PC-3 (cell line): ENCODE data around the gene SLC9A8. TPM values are rescaled to one million over a fixed set of nuclear protein-coding genes. Genes with fewer than 3 reads are reported as not detected.

Experiments used
- ATAC-seq: fragments of 200-7000 bp; cut with Tn5 transposase; 2 replicates; pipeline ENCODE4 v1.9.1; 2020; ENCODE audit warnings: mild to moderate bottlenecking, moderate library complexity
- BruUV-seq: library from RNA; stranded (reverse); fragments of 400-500 nt; replicated peaks from 2 replicates; lab custom pipeline; 2021; lab: Mats Ljungman, UMichigan
- CTCF ChIA-PET: fragments of 300-600 bp; sonication (Branson Sonifier 250); formaldehyde crosslinking; loops from one replicate; lab custom pipeline; 2022; ENCODE audit warnings: antibody characterized with exemption; lab: Charles Lee
- POLR2A ChIA-PET: fragments of 300-600 bp; sonication (Branson Sonifier 250); formaldehyde crosslinking; loops from one replicate; lab custom pipeline; 2022; ENCODE audit warnings: antibody characterized with exemption; ENCODE audit not compliant: unreplicated experiment; lab: Charles Lee
- DNase-seq: peaks from one replicate; pipeline ENCODE4 v3.0.0-alpha.2; 2015
- H2AFZ ChIP-seq: fragments of 300-600 bp; sonication (generic); 2 replicates; pipeline ENCODE4 v1.6.0; 2016; ENCODE audit warnings: antibody characterized with exemption, low read length
- H3F3A ChIP-seq: fragments of 300-600 bp; sonication (generic); one replicate; pipeline ENCODE4 v1.6.0; 2017; ENCODE audit warnings: antibody characterized with exemption, low read length, control low read depth, mild to moderate bottlenecking; ENCODE audit not compliant: unreplicated experiment
- H3K27ac ChIP-seq: fragments of 300-600 bp; sonication (generic); 2 replicates; pipeline ENCODE4 v1.5.1; 2016; ENCODE audit warnings: mild to moderate bottlenecking, low read length
- H3K27me3 ChIP-seq: fragments of 300-600 bp; sonication (generic); 2 replicates; pipeline ENCODE4 v1.6.1; 2016; ENCODE audit warnings: low read length, mixed read lengths
- H3K36me3 ChIP-seq: fragments of 300-600 bp; sonication (generic); 2 replicates; pipeline ENCODE4 v1.6.1; 2016; ENCODE audit warnings: low read depth, mixed run types, low read length, mixed read lengths
- H3K4me1 ChIP-seq: fragments of 300-600 bp; sonication (generic); 2 replicates; pipeline ENCODE4 v1.5.1; 2016; ENCODE audit warnings: low read length; ENCODE audit not compliant: insufficient read depth
- H3K4me2 ChIP-seq: fragments of 300-600 bp; sonication (generic); 2 replicates; pipeline ENCODE4 v1.6.0; 2016; ENCODE audit warnings: low read length
- H3K4me3 ChIP-seq: fragments of 300-600 bp; sonication (generic); 2 replicates; pipeline ENCODE4 v1.5.1; 2016; ENCODE audit warnings: mild to moderate bottlenecking, low read length, mixed read lengths
- H3K79me2 ChIP-seq: fragments of 300-600 bp; sonication (generic); 2 replicates; pipeline ENCODE4 v1.6.1; 2017; ENCODE audit warnings: low read length, mixed read lengths
- H3K9ac ChIP-seq: fragments of 300-600 bp; sonication (generic); 2 replicates; pipeline ENCODE4 v1.6.0; 2016; ENCODE audit warnings: mild to moderate bottlenecking, low read length
- H3K9me2 ChIP-seq: fragments of 300-600 bp; sonication (generic); replicated peaks from 2 replicates; pipeline ENCODE4 v1.6.1; 2016; ENCODE audit warnings: mixed run types, low read length, mixed read lengths
- H3K9me3 ChIP-seq: fragments of 300-600 bp; sonication (generic); 2 replicates; pipeline ENCODE4 v1.6.1; 2016; ENCODE audit warnings: low read length, mixed read lengths
- H4K20me1 ChIP-seq: fragments of 300-600 bp; sonication (generic); 2 replicates; pipeline ENCODE4 v1.6.1; 2016; ENCODE audit warnings: low read length, mixed read lengths
- CTCF ChIP-seq: fragments of 300-600 bp; sonication (generic); conservative IDR thresholded peaks from 2 replicates; pipeline ENCODE4 v1.5.1; 2017; ENCODE audit warnings: antibody characterized with exemption, low read depth, mild to moderate bottlenecking, low read length
- EZH2 ChIP-seq: fragments of 300-600 bp; sonication (generic); IDR thresholded peaks from one replicate; pipeline ENCODE4 v1.6.1; 2017; ENCODE audit warnings: antibody characterized with exemption, mild to moderate bottlenecking, low read length; ENCODE audit not compliant: unreplicated experiment
- EZH2phosphoT487 ChIP-seq: fragments of 300-600 bp; sonication (generic); IDR thresholded peaks from 2 replicates; pipeline ENCODE4 v1.6.1; 2018; ENCODE audit warnings: mild to moderate bottlenecking, antibody characterized with exemption, low read length, borderline replicate concordance
- intact Hi-C: fragments of 100-400 bp; cut with micrococcal nuclease; formaldehyde crosslinking; loops from 2 replicates; pipeline ENCODE4 v1.9.0; 2023
- total RNA-seq: library from RNA; depleted of rRNA; stranded (reverse); fragments of >200 nt; gene quantifications from 2 replicates; pipeline ENCODE4 v1.2.3, GENCODE V29; 2014

SLC9A8 gene
- total RNA-seq, 1 experiment from 2014 or later: 13.1 TPM

GRCh38 chr20:49867453-49868215 is 55.0 kb downstream of the SLC9A8 start:
- H3K27me3 ChIP-seq: no peaks in the 10 kb centered on the region
- no TSS peak for BruUV-seq
- H3K27ac ChIP-seq: no peak overlapping the region
- H3K79me2 ChIP-seq: no peaks in the 10 kb centered on the region
- CTCF ChIA-PET: interaction anchor here (0.5 kb wide), 1 partner anchor 55 kb away, joined by 5 read pairs; the partner anchor contains the start of gene SLC9A8
- no peaks in the 10 kb centered on the region for H4K20me1 ChIP-seq
- H3K9me3 ChIP-seq: no peaks in the 10 kb centered on the region
- POLR2A ChIA-PET: no interaction called here
- no peaks in the 10 kb centered on the region for H3K36me3 ChIP-seq
- TF ChIP-seq EZH2 (no peak), CTCF (no peak), EZH2phosphoT487 (no peak)
- no peak overlapping the region for H3K4me3 ChIP-seq
- intact Hi-C loops: no loop called here
- no peak overlapping the region for H3K9ac ChIP-seq
- no peaks in the 10 kb centered on the region for H3K9me2 ChIP-seq
- H2AFZ ChIP-seq: no peak overlapping the region
- no peaks in the 10 kb centered on the region for H3K4me1 ChIP-seq
- no peak overlapping the region for H3K4me2 ChIP-seq
- H3F3A ChIP-seq: no peaks in the 10 kb centered on the region
- DNase-seq (no peak), ATAC-seq (no peak)

- no peak for TF ChIP-seq CTCF
- TF ChIP-seq EZH2: no peak
- no peak for TF ChIP-seq EZH2phosphoT487
- no peaks in the 10 kb centered on the region for H3K36me3 ChIP-seq
- no peaks in the 10 kb centered on the region for H4K20me1 ChIP-seq
- H3K79me2 ChIP-seq: no peaks in the 10 kb centered on the region
- DNase-seq (no peak), ATAC-seq (no peak)
- no peaks in the 10 kb centered on the region for H3K27me3 ChIP-seq
- intact Hi-C loops: no loop called here
- no peak overlapping the region for H3K27ac ChIP-seq
- no TSS peak for BruUV-seq
- H3K4me2 ChIP-seq: no peak overlapping the region
- no peaks in the 10 kb centered on the region for H3K4me1 ChIP-seq
- H3K9ac ChIP-seq: no peak overlapping the region
- no peak overlapping the region for H3K4me3 ChIP-seq
- ChIA-PET CTCF (no interaction called here), POLR2A (no interaction called here)
- no peaks in the 10 kb centered on the region for H3K9me2 ChIP-seq
- H3K9me3 ChIP-seq: no peaks in the 10 kb centered on the region
- no peak overlapping the region for H2AFZ ChIP-seq
- H3F3A ChIP-seq: no peaks in the 10 kb centered on the region
These were observed 55.9 kb downstream of the SLC9A8 start for GRCh38 chr20:49868538-49868937.

- Histone ChIP-seq H3K79me2 (no peaks in the 10 kb centered on the region), H3K36me3 (no peaks in the 10 kb centered on the region), H3K9ac (no peak overlapping the region), H2AFZ (no peak overlapping the region), H3K27ac (no peak overlapping the region), H3K27me3 (no peaks in the 10 kb centered on the region), H3F3A (no peaks in the 10 kb centered on the region), H3K4me3 (no peak overlapping the region), H3K4me2 (no peak overlapping the region), H3K9me3 (no peaks in the 10 kb centered on the region), H3K4me1 (no peaks in the 10 kb centered on the region), H3K9me2 (no peaks in the 10 kb centered on the region), H4K20me1 (no peaks in the 10 kb centered on the region)
- CTCF ChIA-PET: no interaction called here
- no peak for ATAC-seq
- BruUV-seq: no TSS peak
- POLR2A ChIA-PET: no interaction called here
- DNase-seq: peak; percentile 17
- TF ChIP-seq CTCF: no peak
- no peak for TF ChIP-seq EZH2
- TF ChIP-seq EZH2phosphoT487: no peak
- intact Hi-C loops: no loop called here
These were observed 56.3 kb downstream of the SLC9A8 start for GRCh38 chr20:49868964-49869363.
